H7 (cell line): ENCODE measurements around the gene PDE9A. TPM values are rescaled to one million over a fixed set of nuclear protein-coding genes. Genes with fewer than 3 reads are reported as not detected.

ENCODE experiments used
- DNase-seq: peaks from one replicate; pipeline ENCODE4 v3.0.0; 2012
- H3K27me3 ChIP-seq: 2 replicates; pipeline ENCODE4 v1.6.0; 2011; ENCODE audit warnings: mild to moderate bottlenecking, low read length; ENCODE audit not compliant: control insufficient read depth, insufficient read depth
- H3K36me3 ChIP-seq: replicated peaks from 2 replicates; pipeline ENCODE4 v1.5.1; 2011; ENCODE audit warnings: low read length; ENCODE audit not compliant: control insufficient read depth, insufficient read depth
- H3K4me3 ChIP-seq: 2 replicates; pipeline ENCODE4 v1.5.1; 2011; ENCODE audit warnings: low read depth, mild to moderate bottlenecking, control low read depth, low read length, moderate library complexity; ENCODE audit not compliant: insufficient read depth
- total RNA-seq: library from RNA; depleted of rRNA; stranded (reverse); fragments of >200 nt; shearing (Covaris generic); gene quantifications from 2 replicates; pipeline ENCODE4 v1.2.3, GENCODE V29; 2014

PDE9A gene
- total RNA-seq, 1 experiment from 2014 or later: 37.9 TPM

GRCh38 chr21:42631142-42631541 lies 22.3 kb upstream of the PDE9A start:
- DNase-seq: no peak

GRCh38 chr21:42632336-42632751 lies 21.1 kb upstream of the PDE9A start:
- DNase-seq: no peak
- Histone ChIP-seq H3K27me3 (no peaks in the 10 kb centered on the region), H3K4me3 (no peak overlapping the region), H3K36me3 (no peaks in the 10 kb centered on the region)

More at GRCh38 chr21:42631142-42631541, 22.3 kb upstream of the PDE9A start:
- Histone ChIP-seq H3K27me3 (no peaks in the 10 kb centered on the region; the same call in 1 of the 2 replicates), H3K36me3 (no peaks in the 10 kb centered on the region), H3K4me3 (no peak overlapping the region)

- H3K4me3 ChIP-seq: no peak overlapping the region
- H3K27me3 ChIP-seq: no peaks in the 10 kb centered on the region
- no peak for DNase-seq
- H3K36me3 ChIP-seq: no peaks in the 10 kb centered on the region
Observed at GRCh38 chr21:42632771-42633690, 20.4 kb upstream of the PDE9A start.

GRCh38 chr21:42633858-42634257 lies 19.6 kb upstream of the PDE9A start:
- H3K36me3 ChIP-seq: no peaks in the 10 kb centered on the region
- no peak for DNase-seq
- H3K27me3 ChIP-seq: no peaks in the 10 kb centered on the region
- H3K4me3 ChIP-seq: no peak overlapping the region

- Histone ChIP-seq H3K4me3 (no peak overlapping the region), H3K27me3 (no peaks in the 10 kb centered on the region), H3K36me3 (no peaks in the 10 kb centered on the region)
- DNase-seq: no peak
Observed at GRCh38 chr21:42635848-42636519, 17.4 kb upstream of the PDE9A start.

- Histone ChIP-seq H3K4me3 (no peak overlapping the region), H3K36me3 (no peaks in the 10 kb centered on the region), H3K27me3 (no peaks in the 10 kb centered on the region)
- DNase-seq: no peak
Observed at GRCh38 chr21:42636520-42637266, 16.7 kb upstream of the PDE9A start.

- no peaks in the 10 kb centered on the region for H3K36me3 ChIP-seq
- H3K27me3 ChIP-seq: no peaks in the 10 kb centered on the region
- peak; percentile 66 for DNase-seq
- no peak overlapping the region for H3K4me3 ChIP-seq
Observed at GRCh38 chr21:42637267-42638041, 16.0 kb upstream of the PDE9A start.

- peak; percentile 58 for DNase-seq
- no peak overlapping the region for H3K4me3 ChIP-seq
- no peaks in the 10 kb centered on the region for H3K27me3 ChIP-seq
- no peaks in the 10 kb centered on the region for H3K36me3 ChIP-seq
Observed at GRCh38 chr21:42638266-42638863, 15.1 kb upstream of the PDE9A start.

- Histone ChIP-seq H3K27me3 (no peaks in the 10 kb centered on the region), H3K4me3 (no peak overlapping the region), H3K36me3 (no peaks in the 10 kb centered on the region)
- DNase-seq: no peak
Observed at GRCh38 chr21:42639646-42640152, 13.7 kb upstream of the PDE9A start.

GRCh38 chr21:42640486-42640885 lies 12.9 kb upstream of the PDE9A start:
- no peak for DNase-seq
- no peaks in the 10 kb centered on the region for H3K27me3 ChIP-seq
- H3K4me3 ChIP-seq: no peak overlapping the region
- no peaks in the 10 kb centered on the region for H3K36me3 ChIP-seq

- Histone ChIP-seq H3K36me3 (no peaks in the 10 kb centered on the region), H3K27me3 (no peaks in the 10 kb centered on the region), H3K4me3 (no peak overlapping the region)
- peak; percentile 69 for DNase-seq
Observed at GRCh38 chr21:42641311-42642218, 11.9 kb upstream of the PDE9A start.

- Histone ChIP-seq H3K4me3 (no peak overlapping the region), H3K27me3 (no peaks in the 10 kb centered on the region), H3K36me3 (no peaks in the 10 kb centered on the region)
- DNase-seq: no peak
Observed at GRCh38 chr21:42642219-42642745, 11.1 kb upstream of the PDE9A start.
